Inflammatory macrophage (primary cell): ENCODE measurements around the gene HOMER1.
"Not testable (repeated sequence)": the region's sequence is repeated elsewhere in the genome, so short reads cannot be mapped to it uniquely, and the experiment has no call there.

ENCODE experiments used
- DNase-seq, 2 donors: peaks; one replicate each; pipeline ENCODE4 v3.0.0-alpha.2; 2020 to 2022

The HOMER1 gene

DNA sequence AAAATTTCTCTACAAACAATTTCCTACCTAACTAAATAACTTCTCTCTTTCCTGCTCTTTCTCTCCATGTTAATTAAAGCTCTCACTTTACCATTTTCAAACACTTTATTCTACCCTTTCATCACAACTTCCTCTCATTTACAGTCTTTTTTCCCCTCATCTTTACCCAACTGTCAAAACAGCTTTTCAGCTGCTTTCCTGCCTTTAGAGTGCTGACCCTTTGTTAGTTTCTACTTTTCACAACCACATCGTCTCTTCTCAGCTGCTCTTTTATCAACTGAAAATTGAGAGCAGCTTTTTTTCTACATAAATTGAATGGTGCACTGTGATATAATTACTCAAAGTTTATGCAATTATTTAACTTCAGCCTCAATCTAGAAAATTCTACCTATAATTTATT, 3.1 kb upstream of the HOMER1 start:
- no peak for DNase-seq

DNA sequence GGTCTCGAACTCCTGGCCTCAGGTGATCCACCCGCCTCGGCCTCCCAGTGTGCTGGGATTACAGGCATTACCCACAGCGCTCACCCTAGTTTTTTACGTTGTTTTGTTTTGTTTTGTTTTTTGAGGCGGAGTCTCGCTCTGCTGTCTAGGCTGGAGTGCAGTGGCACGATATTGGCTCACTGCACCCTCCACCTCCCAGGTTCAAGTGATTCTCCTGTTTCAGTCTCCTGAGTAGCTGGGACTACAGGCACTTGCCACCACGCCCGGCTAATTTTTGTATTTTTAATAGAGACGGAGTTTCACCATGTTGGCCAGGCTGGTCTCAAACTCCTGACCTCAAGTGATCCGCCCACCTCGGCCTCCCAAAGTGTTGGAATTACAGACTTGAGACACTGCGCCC, 2.4 kb upstream of the HOMER1 start:
- not testable (repeated sequence) for DNase-seq

DNA sequence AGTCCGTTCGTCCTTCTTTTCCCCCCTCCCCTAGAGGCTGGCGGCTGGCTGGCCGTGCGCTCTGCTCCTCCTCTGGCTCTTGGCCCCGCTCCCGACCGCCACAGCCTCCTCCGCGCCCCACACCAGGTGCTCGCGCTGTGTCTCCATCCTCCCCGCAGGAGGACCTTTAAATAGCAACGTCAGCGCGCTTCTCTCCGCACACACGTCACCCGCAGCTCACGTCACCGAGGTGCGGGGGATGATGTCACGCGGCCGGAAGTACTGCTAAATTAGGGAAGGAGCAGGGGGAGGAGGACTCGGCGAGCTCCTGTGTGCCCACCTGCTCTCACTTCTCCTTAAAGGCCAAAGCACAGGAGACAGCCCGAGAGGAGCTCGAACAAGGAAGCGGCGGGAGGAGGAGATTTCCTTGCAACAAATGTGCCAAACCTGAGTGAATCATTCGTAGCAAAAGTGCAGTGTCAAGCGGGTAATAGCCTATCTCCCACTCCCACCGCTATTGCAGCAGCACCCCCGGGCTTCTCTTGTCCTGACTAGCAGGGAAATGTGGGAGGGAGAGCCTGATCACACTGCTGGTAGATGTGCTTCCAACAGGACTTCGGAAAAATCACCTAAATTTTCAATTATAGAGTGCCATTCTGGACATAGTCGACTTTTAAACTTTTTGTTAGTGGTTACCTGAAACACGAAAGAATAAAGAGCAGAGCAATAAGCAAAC, 614 bp upstream of the HOMER1 start:
- peak; percentile 96 to 99 for DNase-seq

DNA sequence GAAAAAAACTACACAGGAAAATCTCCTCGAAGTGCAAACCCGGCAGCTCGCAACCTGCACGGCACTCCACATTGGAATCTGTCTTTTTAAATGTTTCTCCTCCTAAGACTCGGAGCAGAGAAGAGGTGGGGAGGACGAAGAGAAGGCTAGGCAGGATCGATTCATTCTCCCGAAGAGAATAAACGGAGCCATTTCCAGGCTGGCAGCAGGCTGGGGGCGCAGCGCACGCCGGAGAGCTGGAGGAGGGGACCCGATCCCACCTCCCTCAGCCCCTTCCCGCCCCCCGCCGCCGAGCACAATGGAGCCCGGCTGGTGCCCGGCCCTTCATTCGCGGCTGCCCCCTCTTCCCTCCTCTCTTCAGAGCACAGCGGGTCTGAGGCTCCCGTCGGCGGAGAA, 628 bp downstream of the HOMER1 start:
- DNase-seq: no peak

- DNase-seq: no peak
Observed at GRCh38 chr5:79512471-79513307, 1.2 kb downstream of the HOMER1 start.

- DNase-seq: no peak
Observed at GRCh38 chr5:79512049-79512448, 1.9 kb downstream of the HOMER1 start.

GRCh38 chr5:79510638-79511037, 3.3 kb downstream of the HOMER1 start:
- no peak for DNase-seq

- no peak for DNase-seq
Observed at GRCh38 chr5:79509244-79509885, 4.6 kb downstream of the HOMER1 start.

DNA sequence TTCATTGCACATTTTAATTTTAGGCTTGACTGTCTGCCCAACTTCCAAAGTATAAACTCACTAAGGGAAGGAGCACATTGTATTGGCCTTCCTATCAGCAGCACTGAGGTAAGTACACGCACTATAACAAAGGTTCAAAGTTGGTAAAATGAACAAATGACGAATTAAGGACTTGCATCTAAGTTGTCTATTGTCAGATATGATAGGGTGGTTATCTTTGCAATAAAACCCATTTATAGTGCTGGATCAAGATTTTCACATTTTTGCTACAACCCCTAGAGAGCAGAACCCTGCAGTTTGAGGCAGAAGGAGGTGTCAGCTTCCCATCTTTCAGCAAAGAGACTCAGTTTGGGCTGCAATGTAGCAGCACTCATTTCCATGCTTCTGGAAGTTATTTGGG, 5.1 kb downstream of the HOMER1 start:
- no peak for DNase-seq

- DNase-seq: peak; percentile 12 to 47
Observed at GRCh38 chr5:79508354-79508753, 5.6 kb downstream of the HOMER1 start.

DNA sequence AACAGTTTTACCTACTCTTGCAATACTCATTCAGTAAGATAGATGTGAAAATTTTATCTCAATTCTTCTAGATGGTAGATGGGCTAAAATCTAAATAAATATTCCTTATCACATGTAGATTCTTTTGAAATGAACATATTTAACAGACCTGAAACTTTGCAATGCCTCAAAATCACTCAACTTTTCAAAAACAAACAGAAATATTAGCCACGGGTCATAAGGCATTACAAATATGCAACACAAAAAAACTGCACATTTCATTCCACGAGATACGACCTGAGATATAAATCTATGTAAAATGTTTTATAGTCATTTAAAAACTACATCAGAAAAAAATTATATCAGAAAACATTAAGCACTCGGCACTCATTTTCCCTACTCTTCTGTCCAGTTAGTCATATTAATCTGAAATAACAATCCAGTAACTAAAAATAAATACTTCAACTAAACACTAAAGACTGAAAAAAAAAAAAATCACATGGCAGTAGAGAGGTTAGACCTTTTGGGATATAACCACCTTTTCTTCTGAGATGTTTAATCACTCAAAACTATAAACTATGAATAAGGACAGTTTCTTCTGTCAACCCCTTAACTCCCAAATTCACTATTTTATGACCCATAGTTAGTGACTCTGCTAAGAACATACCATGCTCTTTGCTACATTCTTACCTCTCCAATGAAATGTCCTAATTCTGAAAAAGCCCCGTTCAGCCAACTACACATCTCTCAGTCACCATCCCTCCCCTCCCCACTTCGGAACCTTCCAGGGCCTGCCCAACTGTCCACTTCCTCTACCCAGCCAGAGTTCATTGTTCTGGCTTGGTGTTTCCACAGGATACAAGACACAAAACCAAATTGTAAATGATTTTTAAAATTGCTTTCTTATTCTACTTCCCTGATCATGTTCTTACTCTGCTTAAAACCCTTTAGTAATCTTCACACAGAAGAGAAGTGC, 6.4 kb downstream of the HOMER1 start:
- no peak for DNase-seq

DNA sequence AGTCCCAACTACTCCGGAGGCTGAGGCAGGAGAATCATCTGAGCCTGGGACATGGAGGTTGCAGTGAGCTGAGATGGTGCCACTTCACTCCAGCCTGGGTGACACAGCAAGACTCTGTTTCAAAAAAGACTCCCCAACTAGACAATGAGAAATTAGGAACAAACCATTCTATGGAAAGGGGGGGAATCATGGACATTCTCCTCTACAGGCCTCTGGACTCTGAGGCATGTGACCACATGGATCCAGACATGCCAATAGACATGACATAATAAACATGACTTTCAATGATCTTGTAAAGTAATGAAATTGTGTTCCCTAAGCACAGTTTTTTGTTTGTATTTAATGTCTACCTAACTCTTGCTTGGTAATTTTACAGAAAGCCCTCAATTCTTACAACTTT, 8.8 kb downstream of the HOMER1 start:
- DNase-seq: no peak

GRCh38 chr5:79503794-79504495, 10.0 kb downstream of the HOMER1 start:
- DNase-seq: no peak

DNA sequence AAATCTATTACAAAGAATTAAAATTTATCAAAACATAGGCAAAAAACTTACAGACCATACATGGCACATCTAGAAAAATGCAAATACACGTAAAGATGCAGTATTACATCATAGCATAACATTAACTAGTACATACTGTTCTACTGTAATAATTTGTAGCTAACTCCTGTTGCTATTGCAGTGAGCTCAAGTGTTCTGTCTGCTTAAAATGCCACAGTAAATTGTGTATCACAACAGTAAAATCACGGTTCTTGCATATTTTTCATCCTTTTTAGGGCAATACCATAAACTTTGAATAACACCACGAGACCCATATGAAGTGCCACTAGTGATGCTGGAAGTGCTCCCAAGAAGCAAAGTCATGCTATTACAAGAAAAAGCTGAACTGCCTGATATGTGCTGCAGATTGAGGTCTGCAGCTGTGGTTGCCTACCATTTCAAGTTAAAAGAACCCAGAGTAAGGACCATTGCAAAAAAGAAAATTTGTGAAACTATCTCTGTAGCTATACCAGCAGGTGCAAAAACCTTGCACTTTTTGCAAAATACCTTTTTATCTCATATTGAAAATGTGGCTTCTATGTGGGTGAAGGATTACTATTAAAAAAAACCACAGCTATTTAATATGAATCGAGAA, 14.2 kb downstream of the HOMER1 start:
- DNase-seq: no peak

GRCh38 chr5:79495311-79495710, 18.6 kb downstream of the HOMER1 start:
- no peak for DNase-seq

DNA sequence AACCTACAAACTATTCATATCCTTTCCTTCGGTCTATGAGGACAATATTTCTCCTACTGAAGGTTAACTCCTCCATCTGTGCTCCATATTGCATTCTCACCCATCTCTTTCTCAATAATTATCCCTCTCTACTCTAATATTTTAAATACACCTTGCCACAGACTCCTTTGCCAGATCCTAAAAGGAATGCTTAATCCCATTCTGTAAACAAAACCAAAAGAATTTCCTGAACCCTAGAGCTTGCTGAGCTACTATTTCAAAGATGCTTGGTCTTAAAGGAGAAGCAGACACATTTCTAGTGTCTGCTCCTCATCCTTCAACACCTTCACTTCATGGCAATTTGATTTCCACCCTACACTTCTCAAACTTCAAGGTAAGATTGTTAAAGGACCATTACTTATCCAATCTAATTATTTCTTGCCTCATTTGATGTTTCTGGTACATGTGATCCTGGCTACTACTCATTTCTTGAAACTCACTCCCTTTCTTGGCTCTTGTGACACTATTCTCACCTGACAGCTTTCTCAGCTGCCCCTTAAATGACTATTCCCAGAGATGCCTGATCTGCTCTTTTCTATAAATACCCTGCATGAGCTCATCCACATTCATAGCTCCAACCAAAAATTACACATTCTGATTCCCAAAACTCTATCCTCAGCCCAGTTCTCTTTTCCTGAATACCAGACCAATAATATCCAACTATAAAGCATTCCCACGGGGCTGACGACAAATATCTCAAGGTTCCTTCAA, 20.2 kb downstream of the HOMER1 start:
- no peak for DNase-seq

DNA sequence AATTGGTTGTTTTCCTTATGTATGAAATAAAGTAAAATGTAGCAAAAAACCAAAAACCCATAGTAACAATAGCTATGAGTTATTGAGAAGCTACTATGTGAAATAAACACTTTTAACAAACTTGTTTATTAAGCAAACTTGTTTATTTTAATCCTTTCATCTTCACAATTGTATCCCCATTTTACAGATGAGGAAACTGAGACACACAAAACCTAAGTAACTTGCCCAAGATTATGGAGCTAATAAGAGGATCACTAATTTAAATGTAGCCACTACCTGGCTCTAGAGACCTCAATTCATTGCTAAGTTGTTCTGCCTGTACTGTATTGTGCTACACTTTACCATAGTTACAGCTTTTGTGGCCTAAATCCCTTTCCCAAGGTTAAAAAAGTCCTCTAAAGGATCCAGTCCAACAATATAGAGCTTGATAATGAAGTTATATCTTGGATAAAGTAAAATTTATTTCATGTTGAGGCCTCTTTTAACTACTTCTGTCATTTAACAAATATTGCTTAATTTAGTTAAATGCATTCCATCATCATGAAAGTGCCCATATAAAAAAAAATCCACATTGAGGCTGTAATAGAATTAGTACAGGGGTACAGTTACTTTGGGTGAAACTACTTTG, 22.1 kb downstream of the HOMER1 start:
- DNase-seq: no peak

DNA sequence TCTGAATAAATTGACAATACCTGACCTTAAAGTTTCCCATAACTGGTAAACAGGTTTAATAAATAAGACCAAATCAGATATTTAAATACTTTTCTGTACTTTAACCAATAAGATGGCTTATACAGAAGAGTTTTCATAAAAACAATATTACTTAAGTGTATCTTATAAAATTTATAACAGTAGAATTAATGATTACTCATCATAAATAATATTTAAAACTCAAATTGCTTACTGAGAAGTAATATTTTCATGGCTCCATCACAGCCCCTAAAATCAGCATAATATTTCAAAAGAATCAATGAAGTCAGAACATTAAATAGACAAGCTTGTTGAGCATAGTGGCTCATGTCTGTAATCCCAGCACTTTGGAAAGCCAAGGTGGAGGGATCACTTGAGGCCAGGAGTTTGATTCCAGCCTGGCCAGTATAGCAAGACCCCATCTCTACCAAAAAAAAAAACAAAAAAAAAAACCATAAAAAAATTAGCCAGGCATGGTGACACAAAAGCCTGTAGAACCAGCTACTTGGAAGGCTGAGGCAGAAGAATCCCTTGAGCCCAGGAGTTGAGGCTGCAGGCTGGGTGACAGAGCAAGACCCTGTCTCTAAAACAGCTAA, 23.5 kb downstream of the HOMER1 start:
- DNase-seq: no peak

- no peak for DNase-seq
Observed at GRCh38 chr5:79489773-79490172, 24.2 kb downstream of the HOMER1 start.

GRCh38 chr5:79488775-79489174, 25.2 kb downstream of the HOMER1 start:
- DNase-seq: no peak
